Measurements from ENCODE around the gene HIVEP1. TPM values are rescaled to one million over a fixed set of nuclear protein-coding genes. Genes with fewer than 3 reads are reported as not detected.

HIVEP1 gene
- total RNA-seq, 4 donors from 2014 or later, result 15.2 to 26.9 (median 17.6) TPM

DNA sequence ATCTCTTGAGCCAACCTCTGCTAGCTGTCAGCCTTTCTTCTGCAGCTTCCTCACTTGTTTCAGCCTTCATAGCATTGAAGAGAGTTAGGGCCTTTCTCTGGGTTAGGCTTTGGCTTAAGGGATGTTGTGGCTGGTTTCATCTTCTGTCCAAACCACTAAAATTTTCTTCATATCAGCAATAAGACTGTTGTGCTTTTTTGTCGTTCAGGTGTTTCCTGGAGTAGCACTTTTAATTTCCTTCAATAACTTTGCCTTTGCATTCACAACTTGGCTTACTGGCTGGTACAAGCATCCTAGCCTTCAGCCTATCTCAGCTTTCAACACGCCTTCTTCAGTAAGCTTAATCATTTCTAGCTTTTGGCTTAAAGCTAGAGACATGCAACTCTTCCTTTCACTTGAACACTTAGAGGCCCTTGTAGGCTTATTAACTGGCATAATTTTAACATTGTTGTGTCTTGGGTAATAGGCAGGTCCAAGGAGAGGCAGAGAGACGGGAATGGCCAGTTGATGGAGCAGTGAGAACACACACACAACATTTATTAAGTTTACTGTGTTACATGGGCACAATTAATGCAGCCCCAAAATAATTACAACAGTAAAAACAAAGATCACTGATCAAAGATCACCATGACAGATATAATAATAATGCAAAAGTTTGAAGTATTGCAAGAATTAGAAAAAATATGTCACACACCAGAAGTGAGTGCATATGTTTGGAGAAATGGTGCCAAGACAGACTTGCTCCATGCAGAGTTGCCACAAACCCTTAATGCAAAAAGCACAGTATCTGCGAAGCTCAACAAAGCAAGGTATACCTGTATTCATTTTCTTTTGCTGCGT, 98.6 kb downstream of the HIVEP1 start:
- Histone ChIP-seq H3K36me3 (peaks cover 0 to 30% of the 10 kb centered on the region in 2 donors), H3K9me3 (no peaks in the 10 kb centered on the region), H3K27ac (no peak overlapping the region), H3K4me3 (no peak overlapping the region), H3K4me1 (no peaks in the 10 kb centered on the region), H3K27me3 (no peaks in the 10 kb centered on the region)
- 85 to 92% methylated on average over 4 to 5 of the region's 5 CpGs for WGBS, 2 donors (ENCODE audit: low coverage in 1 of 2)
- ATAC-seq, result no peak
- TF ChIP-seq, protein P1, sequence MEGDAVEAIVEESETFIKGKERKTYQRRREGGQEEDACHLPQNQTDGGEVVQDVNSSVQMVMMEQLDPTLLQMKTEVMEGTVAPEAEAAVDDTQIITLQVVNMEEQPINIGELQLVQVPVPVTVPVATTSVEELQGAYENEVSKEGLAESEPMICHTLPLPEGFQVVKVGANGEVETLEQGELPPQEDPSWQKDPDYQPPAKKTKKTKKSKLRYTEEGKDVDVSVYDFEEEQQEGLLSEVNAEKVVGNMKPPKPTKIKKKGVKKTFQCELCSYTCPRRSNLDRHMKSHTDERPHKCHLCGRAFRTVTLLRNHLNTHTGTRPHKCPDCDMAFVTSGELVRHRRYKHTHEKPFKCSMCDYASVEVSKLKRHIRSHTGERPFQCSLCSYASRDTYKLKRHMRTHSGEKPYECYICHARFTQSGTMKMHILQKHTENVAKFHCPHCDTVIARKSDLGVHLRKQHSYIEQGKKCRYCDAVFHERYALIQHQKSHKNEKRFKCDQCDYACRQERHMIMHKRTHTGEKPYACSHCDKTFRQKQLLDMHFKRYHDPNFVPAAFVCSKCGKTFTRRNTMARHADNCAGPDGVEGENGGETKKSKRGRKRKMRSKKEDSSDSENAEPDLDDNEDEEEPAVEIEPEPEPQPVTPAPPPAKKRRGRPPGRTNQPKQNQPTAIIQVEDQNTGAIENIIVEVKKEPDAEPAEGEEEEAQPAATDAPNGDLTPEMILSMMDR (IDR thresholded peaks at IDR 0.05), result no peak
- TF ChIP-seq POLR2A (IDR thresholded peaks at IDR 0.05) (no peak), POLR2AphosphoS5 (IDR thresholded peaks at IDR 0.05) (no peak), EP300 (IDR thresholded peaks at IDR 0.05) (no peak)

DNA sequence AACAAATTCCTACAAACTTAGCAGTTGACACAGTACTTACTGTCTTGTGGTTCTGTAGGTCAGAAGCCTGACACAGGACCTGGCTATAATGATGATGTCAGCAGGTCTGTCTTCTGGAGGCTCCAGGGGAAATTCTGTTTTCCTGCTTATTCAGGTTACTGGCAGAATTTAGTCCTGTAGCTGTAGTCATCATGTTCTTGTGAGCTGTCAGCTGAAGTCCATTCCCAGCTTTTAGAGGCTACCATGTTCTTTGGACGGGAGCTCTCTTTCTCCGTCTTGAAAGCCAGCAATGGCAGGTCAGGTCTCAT, 99.2 kb downstream of the HIVEP1 start:
- ATAC-seq, result no peak
- Histone ChIP-seq H3K36me3 (peaks cover 0 to 30% of the 10 kb centered on the region in 2 donors), H3K9me3 (peaks cover 0 to 3% (median 0%) of the 10 kb centered on the region in 3 donors), H3K27ac (no peak overlapping the region), H3K4me1 (no peaks in the 10 kb centered on the region), H3K27me3 (no peaks in the 10 kb centered on the region), H3K4me3 (no peak overlapping the region)
- WGBS, 2 donors (ENCODE audit: low coverage in 1 of 2), result 94 to 100% methylated on average over 2 of the region's 2 CpGs
- no peak for TF ChIP-seq POLR2AphosphoS5 (IDR thresholded peaks at IDR 0.05)
- TF ChIP-seq, protein P1 (IDR thresholded peaks at IDR 0.05), result no peak
- TF ChIP-seq EP300 (IDR thresholded peaks at IDR 0.05), result no peak
- TF ChIP-seq POLR2A (IDR thresholded peaks at IDR 0.05), result no peak

DNA sequence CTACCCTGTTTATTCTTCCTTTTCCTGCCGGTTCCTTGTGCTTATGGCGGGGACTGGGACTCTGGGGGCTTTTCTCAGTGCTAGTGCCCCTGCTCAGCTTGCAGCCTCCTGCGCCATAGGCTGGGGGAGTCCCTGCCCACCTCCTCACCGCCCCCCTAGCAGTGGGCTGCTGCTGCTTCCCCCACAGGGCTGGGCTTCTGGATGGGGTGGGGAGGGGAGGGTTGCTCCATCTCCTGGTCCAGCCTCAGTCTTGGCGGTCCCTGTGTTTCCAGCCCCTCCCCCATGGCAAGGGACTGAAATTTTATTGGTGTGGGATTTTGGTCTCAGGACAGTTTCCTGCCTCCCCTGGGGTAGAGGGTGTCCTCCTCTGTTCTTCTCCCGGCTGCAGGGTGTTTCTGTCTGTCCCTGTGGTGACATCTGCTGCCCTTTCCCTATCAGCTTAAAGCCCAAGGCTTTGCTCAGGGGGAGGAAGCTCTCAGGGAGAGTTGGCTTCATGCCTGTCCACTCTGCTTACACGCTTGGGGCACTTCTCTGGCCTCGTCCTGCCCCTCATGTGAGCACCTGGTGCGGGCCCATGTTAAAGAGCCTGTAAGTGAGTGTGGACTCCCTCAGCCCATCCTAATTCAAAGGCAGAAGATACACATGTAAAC, 100.6 kb downstream of the HIVEP1 start:
- no peak overlapping the region for H3K27ac ChIP-seq
- TF ChIP-seq POLR2A (IDR thresholded peaks at IDR 0.05) (no peak), EP300 (IDR thresholded peaks at IDR 0.05) (no peak), POLR2AphosphoS5 (IDR thresholded peaks at IDR 0.05) (no peak)
- TF ChIP-seq, protein P1 (IDR thresholded peaks at IDR 0.05), result no peak
- 80 to 100% methylated on average over 2 to 4 of the region's 9 CpGs for WGBS, 2 donors (ENCODE audit: low coverage in 1 of 2)
- no peak for ATAC-seq
- H3K9me3 ChIP-seq, result peaks cover 0 to 10% (median 0%) of the 10 kb centered on the region in 3 donors
- no peaks in the 10 kb centered on the region for H3K4me1 ChIP-seq
- peaks cover 0 to 27% of the 10 kb centered on the region in 2 donors for H3K36me3 ChIP-seq
- H3K4me3 ChIP-seq, result no peak overlapping the region
- H3K27me3 ChIP-seq, result no peaks in the 10 kb centered on the region

DNA sequence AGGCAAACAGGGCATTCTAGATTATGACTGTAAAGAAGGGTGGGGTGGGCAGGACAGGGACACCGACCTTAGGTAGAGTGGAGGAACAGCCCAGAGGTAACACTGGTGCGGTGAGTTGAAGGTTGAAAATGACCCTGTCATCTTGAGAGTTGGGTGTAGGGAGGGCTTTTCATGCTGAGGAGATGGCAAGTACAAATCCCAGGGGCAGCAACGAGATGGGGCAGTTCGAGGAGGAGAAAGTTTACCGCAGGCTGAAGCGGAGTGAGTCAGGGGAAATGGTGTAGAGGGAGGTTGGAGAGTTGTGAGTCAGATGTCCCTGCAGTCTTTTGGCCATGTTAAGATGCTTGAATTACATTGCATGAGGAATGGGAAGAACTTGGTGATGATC, 101.1 kb downstream of the HIVEP1 start:
- no peaks in the 10 kb centered on the region for H3K27me3 ChIP-seq
- 92 to 99% methylated on average over 5 to 6 of the region's 6 CpGs for WGBS, 2 donors (ENCODE audit: low coverage in 1 of 2)
- H3K36me3 ChIP-seq, result peaks cover 0 to 24% of the 10 kb centered on the region in 2 donors
- no peak for TF ChIP-seq POLR2A (IDR thresholded peaks at IDR 0.05)
- TF ChIP-seq POLR2AphosphoS5 (IDR thresholded peaks at IDR 0.05), result no peak
- no peak for TF ChIP-seq EP300 (IDR thresholded peaks at IDR 0.05)
- H3K4me3 ChIP-seq, result no peak overlapping the region
- ATAC-seq, result no peak
- H3K4me1 ChIP-seq, result no peaks in the 10 kb centered on the region
- H3K9me3 ChIP-seq, result peaks cover 0 to 11% (median 0%) of the 10 kb centered on the region in 3 donors
- no peak overlapping the region for H3K27ac ChIP-seq

DNA sequence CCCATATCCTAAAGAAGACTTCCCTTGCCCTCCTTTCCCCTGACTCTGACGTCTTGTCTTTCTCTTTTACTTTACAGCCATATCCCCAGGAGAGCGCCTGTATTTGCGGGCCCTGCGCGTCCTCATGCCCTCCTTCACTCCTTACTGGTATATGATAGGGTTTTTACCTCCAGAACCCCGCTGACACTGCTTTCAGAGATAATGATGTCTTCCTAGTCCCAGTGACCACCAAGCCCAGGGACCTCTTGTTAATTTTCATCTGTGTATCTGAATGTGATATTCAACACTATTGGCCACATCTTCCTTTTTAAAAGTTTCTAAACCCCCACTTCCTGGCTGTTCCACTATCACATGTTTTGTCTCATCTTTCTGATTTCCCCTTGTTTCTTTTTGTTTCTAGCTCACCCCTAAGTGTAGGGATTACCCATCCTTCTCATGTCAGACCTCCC, 102.0 kb downstream of the HIVEP1 start:
- Histone ChIP-seq H3K27ac (no peak overlapping the region), H3K4me3 (no peak overlapping the region), H3K36me3 (peaks cover 0 to 23% of the 10 kb centered on the region in 2 donors), H3K4me1 (no peaks in the 10 kb centered on the region), H3K27me3 (no peaks in the 10 kb centered on the region), H3K9me3 (peaks cover 0 to 11% (median 0%) of the 10 kb centered on the region in 3 donors)
- ATAC-seq, result no peak
- 91% methylated on average over 6 of the region's 6 CpGs; no CpG with 5 or more reads in 1 of the 2 donors for WGBS, 2 donors (ENCODE audit: low coverage in 1 of 2)
- TF ChIP-seq POLR2A (IDR thresholded peaks at IDR 0.05) (no peak), EP300 (IDR thresholded peaks at IDR 0.05) (no peak), POLR2AphosphoS5 (IDR thresholded peaks at IDR 0.05) (no peak)
- TF ChIP-seq, protein P1 (IDR thresholded peaks at IDR 0.05), result no peak
